ENCODE measurements around the gene SCG5. TPM values are rescaled to one million over a fixed set of nuclear protein-coding genes. Genes with fewer than 3 reads are reported as not detected.

SCG5 gene
- total RNA-seq, 4 donors from 2014 or later, result 0.87 to 6.3 (median 4.5) TPM

- TF ChIP-seq POLR2A (IDR thresholded peaks at IDR 0.05) (no peak), POLR2AphosphoS5 (IDR thresholded peaks at IDR 0.05) (no peak), EP300 (IDR thresholded peaks at IDR 0.05) (no peak)
- TF ChIP-seq, protein P1, sequence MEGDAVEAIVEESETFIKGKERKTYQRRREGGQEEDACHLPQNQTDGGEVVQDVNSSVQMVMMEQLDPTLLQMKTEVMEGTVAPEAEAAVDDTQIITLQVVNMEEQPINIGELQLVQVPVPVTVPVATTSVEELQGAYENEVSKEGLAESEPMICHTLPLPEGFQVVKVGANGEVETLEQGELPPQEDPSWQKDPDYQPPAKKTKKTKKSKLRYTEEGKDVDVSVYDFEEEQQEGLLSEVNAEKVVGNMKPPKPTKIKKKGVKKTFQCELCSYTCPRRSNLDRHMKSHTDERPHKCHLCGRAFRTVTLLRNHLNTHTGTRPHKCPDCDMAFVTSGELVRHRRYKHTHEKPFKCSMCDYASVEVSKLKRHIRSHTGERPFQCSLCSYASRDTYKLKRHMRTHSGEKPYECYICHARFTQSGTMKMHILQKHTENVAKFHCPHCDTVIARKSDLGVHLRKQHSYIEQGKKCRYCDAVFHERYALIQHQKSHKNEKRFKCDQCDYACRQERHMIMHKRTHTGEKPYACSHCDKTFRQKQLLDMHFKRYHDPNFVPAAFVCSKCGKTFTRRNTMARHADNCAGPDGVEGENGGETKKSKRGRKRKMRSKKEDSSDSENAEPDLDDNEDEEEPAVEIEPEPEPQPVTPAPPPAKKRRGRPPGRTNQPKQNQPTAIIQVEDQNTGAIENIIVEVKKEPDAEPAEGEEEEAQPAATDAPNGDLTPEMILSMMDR (IDR thresholded peaks at IDR 0.05), result no peak
- Histone ChIP-seq H3K27ac (no peak overlapping the region), H3K4me1 (peaks cover 0 to 17% (median 7%) of the 10 kb centered on the region in 3 donors), H3K9me3 (no peaks in the 10 kb centered on the region), H3K36me3 (no peaks in the 10 kb centered on the region), H3K4me3 (no peak overlapping the region), H3K27me3 (peaks cover 13% of the 10 kb centered on the region)
- ATAC-seq, result no peak
- WGBS, 2 donors (ENCODE audit: low coverage in 1 of 2), result 80 to 87% methylated on average over 1 to 2 of the region's 2 CpGs
Observed at GRCh38 chr15:32723171-32723948, 81.8 kb downstream of the SCG5 start.

GRCh38 chr15:32729700-32730395, 88.3 kb downstream of the SCG5 start:
- no peaks in the 10 kb centered on the region for H3K4me1 ChIP-seq
- WGBS, 2 donors (ENCODE audit: low coverage in 1 of 2), result 79 to 85% methylated on average over 10 of the region's 10 CpGs
- H3K9me3 ChIP-seq, result no peaks in the 10 kb centered on the region
- TF ChIP-seq POLR2A (IDR thresholded peaks at IDR 0.05) (no peak), EP300 (IDR thresholded peaks at IDR 0.05) (no peak), POLR2AphosphoS5 (IDR thresholded peaks at IDR 0.05) (no peak)
- TF ChIP-seq, protein P1 (IDR thresholded peaks at IDR 0.05), result no peak
- no peak overlapping the region for H3K4me3 ChIP-seq
- no peak overlapping the region for H3K27ac ChIP-seq
- peaks cover 0 to 8% of the 10 kb centered on the region in 2 donors for H3K36me3 ChIP-seq
- ATAC-seq, result no peak
- H3K27me3 ChIP-seq, result no peaks in the 10 kb centered on the region

DNA sequence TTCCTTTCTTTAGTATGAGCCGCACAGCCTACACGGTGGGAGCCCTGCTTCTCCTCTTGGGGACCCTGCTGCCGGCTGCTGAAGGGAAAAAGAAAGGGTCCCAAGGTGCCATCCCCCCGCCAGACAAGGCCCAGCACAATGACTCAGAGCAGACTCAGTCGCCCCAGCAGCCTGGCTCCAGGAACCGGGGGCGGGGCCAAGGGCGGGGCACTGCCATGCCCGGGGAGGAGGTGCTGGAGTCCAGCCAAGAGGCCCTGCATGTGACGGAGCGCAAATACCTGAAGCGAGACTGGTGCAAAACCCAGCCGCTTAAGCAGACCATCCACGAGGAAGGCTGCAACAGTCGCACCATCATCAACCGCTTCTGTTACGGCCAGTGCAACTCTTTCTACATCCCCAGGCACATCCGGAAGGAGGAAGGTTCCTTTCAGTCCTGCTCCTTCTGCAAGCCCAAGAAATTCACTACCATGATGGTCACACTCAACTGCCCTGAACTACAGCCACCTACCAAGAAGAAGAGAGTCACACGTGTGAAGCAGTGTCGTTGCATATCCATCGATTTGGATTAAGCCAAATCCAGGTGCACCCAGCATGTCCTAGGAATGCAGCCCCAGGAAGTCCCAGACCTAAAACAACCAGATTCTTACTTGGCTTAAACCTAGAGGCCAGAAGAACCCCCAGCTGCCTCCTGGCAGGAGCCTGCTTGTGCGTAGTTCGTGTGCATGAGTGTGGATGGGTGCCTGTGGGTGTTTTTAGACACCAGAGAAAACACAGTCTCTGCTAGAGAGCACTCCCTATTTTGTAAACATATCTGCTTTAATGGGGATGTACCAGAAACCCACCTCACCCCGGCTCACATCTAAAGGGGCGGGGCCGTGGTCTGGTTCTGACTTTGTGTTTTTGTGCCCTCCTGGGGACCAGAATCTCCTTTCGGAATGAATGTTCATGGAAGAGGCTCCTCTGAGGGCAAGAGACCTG, 89.5 kb downstream of the SCG5 start:
- Histone ChIP-seq H3K4me3 (no peak overlapping the region), H3K36me3 (peaks cover 0 to 8% of the 10 kb centered on the region in 2 donors), H3K9me3 (no peaks in the 10 kb centered on the region), H3K27me3 (no peaks in the 10 kb centered on the region), H3K27ac (no peak overlapping the region), H3K4me1 (no peaks in the 10 kb centered on the region)
- ATAC-seq, result no peak
- 70 to 85% methylated on average over 7 to 16 of the region's 27 CpGs for WGBS, 2 donors (ENCODE audit: low coverage in 1 of 2)
- TF ChIP-seq EP300 (IDR thresholded peaks at IDR 0.05), result no peak
- TF ChIP-seq POLR2AphosphoS5 (IDR thresholded peaks at IDR 0.05), result peak; percentile 36

DNA sequence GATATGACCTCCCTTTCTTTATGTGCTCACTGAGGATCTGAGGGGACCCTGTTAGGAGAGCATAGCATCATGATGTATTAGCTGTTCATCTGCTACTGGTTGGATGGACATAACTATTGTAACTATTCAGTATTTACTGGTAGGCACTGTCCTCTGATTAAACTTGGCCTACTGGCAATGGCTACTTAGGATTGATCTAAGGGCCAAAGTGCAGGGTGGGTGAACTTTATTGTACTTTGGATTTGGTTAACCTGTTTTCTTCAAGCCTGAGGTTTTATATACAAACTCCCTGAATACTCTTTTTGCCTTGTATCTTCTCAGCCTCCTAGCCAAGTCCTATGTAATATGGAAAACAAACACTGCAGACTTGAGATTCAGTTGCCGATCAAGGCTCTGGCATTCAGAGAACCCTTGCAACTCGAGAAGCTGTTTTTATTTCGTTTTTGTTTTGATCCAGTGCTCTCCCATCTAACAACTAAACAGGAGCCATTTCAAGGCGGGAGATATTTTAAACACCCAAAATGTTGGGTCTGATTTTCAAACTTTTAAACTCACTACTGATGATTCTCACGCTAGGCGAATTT, 91.2 kb downstream of the SCG5 start:
- Histone ChIP-seq H3K4me3 (no peak overlapping the region), H3K27ac (no peak overlapping the region), H3K9me3 (no peaks in the 10 kb centered on the region), H3K4me1 (no peaks in the 10 kb centered on the region), H3K27me3 (no peaks in the 10 kb centered on the region), H3K36me3 (peaks cover 0 to 8% of the 10 kb centered on the region in 2 donors)
- no peak for ATAC-seq
- TF ChIP-seq POLR2AphosphoS5 (IDR thresholded peaks at IDR 0.05), result no peak
- TF ChIP-seq, protein P1 (IDR thresholded peaks at IDR 0.05), result no peak
- TF ChIP-seq EP300 (IDR thresholded peaks at IDR 0.05), result no peak
- TF ChIP-seq POLR2A (IDR thresholded peaks at IDR 0.05), result no peak
- WGBS, 2 donors (ENCODE audit: low coverage in 1 of 2), result 83 to 91% methylated on average over 5 to 6 of the region's 6 CpGs

Measured in gastroesophageal sphincter (tissue), 4 donors.